PFSK-1 (cell line): ENCODE data around the gene CSNK1G2.

ENCODE experiments used
- POLR2AphosphoS5 ChIP-seq: IDR thresholded peaks from 2 replicates; pipeline ENCODE4 v1.6.1; 2012; ENCODE audit warnings: low read depth, mild to moderate bottlenecking, control low read depth, low read length, moderate library complexity
- REST ChIP-seq, 2 experiments: IDR thresholded peaks; 2 replicates each; pipeline versions ENCODE4 v1.6.1 to v1.8.0; 2011 to 2012; ENCODE audit warnings: low read depth in 2 of 2, low read length in 2 of 2, control low read depth in 1 of 2, inconsistent platforms in 1 of 2, mild to moderate bottlenecking in 1 of 2, moderate library complexity in 1 of 2; ENCODE audit not compliant: insufficient read depth in 1 of 2
- SIN3A ChIP-seq: IDR thresholded peaks from 2 replicates; pipeline ENCODE4 v1.6.1; 2012; ENCODE audit warnings: mild to moderate bottlenecking, low read length, moderate library complexity, borderline replicate concordance; ENCODE audit not compliant: insufficient read depth
- TAF1 ChIP-seq: IDR thresholded peaks from 2 replicates; pipeline ENCODE4 v1.6.1; 2012; ENCODE audit warnings: low read length, control low read depth, borderline replicate concordance; ENCODE audit not compliant: insufficient read depth

- TF ChIP-seq TAF1 = no peak
- no peak for TF ChIP-seq SIN3A
- no peak for TF ChIP-seq POLR2AphosphoS5
- TF ChIP-seq REST (IDR thresholded peaks at IDR 0.05; ENCODE audit: insufficient read depth in 1 of 2, low read depth in 2 of 2, low read length in 2 of 2) = no peak
Observed at GRCh38 chr19:1956868-1957492, 16.0 kb downstream of the CSNK1G2 start.
